AG08396 (cell line): ENCODE measurements around the gene SLC35G3.
A peak's percentile ranks its signal among the peaks of the same experiment; 100 is the strongest.
"Not testable (repeated sequence)": the region's sequence is repeated elsewhere in the genome, so short reads cannot be mapped to it uniquely, and the experiment has no call there.

ENCODE experiments used
- DNase-seq: peaks from one replicate; pipeline ENCODE4 v3.0.0; 2012; ENCODE audit warnings: low spot score, mixed read lengths

SLC35G3 gene

GRCh38 chr17:35194001-35194400 lies at the start of gene SLC35G3:
Gene SLC35G3, minus strand, starts transcription at chr17:35194393. Its CDS starts 86 bp downstream, at chr17:35194307.
- not testable (repeated sequence) for DNase-seq

DNA sequence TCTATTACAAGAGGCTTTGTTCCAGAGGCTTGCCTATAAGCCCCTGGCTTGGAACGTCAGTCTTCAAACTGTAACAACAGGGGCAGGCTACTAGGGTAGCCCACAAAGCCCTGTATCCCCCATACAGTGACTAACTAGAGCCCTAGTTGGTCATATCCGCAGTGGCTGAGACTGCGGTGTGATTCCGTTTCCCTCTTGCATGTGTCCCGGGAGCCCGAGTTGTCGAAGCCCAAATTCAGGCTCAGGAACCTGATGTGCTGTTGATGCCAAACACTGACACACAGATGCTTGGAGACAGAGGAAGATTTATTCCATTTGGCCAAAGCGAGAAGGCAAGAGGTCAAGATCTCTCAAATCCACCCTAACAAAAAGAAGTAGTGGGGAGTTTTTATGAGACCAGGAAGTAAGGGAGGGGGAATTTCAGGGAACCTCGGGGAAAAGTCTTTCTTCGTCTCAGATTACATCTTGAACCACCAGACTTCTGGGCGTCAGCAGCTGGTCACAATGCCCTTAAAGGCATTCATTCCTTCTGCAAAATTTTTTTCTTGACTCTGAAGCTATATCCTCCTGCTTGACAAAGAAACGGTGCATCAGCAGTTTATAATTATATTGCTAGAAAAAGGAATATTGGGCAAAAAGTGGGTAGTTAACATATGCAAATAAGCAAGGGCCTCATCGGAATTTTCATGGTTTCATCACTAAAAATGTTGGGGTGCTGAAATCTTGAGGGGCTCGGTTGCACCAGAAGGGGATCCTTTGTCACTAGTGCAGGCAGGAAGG lies 49.6 kb upstream of the SLC35G3 start:
- peak; percentile 30 for DNase-seq

GRCh38 chr17:35242805-35243560 lies 48.8 kb upstream of the SLC35G3 start, which contains the start of gene SLFN5:
Gene SLFN5, plus strand, starts transcription at chr17:35243072. Its CDS starts 15,619 bp downstream, at chr17:35258691.
- DNase-seq, result peak; percentile 95

- peak; percentile 53 for DNase-seq
Measured at GRCh38 chr17:35242158-35242804, 48.1 kb upstream of the SLC35G3 start.

GRCh38 chr17:35241520-35241919 lies 47.3 kb upstream of the SLC35G3 start:
- no peak for DNase-seq

DNA sequence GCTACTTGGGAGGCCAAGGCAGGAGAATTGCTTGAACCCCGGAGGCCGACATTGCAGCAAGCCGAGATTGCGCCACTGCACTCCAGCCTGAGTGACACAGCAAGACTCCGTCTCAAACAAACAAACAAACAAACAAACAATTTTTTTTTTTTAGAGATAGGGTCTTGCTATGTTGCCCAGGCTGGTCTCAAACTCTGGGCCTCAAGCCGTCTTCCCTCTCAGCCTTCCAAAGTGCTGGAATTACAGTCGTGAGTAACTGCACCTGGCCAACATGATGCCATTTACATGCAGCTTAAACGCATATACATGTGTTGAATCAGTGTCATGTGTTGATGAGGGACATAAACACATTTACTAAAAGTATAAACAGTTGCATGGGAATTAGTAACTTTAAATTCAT lies 46.7 kb upstream of the SLC35G3 start:
- DNase-seq, result no peak

GRCh38 chr17:35239823-35240222 lies 45.6 kb upstream of the SLC35G3 start:
- DNase-seq, result no peak

- peak; percentile 62 for DNase-seq
Measured at GRCh38 chr17:35238821-35239220, 44.6 kb upstream of the SLC35G3 start.

DNA sequence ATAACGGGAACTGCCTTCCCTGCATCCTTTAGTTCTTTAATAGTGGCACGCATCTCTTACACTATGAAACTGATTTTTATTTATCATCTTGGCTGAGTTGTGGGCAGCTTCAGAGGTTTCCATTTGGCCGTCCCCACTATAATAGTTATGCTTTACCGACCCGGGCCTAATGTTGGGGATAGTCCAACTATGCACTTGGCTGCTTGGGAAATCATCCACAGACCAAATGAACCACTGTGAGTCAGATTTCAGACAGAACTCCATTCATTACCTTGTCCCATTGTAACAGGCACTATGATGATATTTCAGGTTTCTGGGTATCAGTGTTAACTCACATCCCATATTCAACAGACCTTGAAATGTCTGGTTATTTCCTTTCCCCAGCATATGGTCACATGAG lies 42.6 kb upstream of the SLC35G3 start:
- no peak for DNase-seq

GRCh38 chr17:35235917-35236316 lies 41.7 kb upstream of the SLC35G3 start:
- DNase-seq, result no peak

GRCh38 chr17:35235289-35235688 lies 41.1 kb upstream of the SLC35G3 start:
- DNase-seq, result no peak

GRCh38 chr17:35234315-35234714 lies 40.1 kb upstream of the SLC35G3 start:
- DNase-seq, result not testable (repeated sequence)

DNA sequence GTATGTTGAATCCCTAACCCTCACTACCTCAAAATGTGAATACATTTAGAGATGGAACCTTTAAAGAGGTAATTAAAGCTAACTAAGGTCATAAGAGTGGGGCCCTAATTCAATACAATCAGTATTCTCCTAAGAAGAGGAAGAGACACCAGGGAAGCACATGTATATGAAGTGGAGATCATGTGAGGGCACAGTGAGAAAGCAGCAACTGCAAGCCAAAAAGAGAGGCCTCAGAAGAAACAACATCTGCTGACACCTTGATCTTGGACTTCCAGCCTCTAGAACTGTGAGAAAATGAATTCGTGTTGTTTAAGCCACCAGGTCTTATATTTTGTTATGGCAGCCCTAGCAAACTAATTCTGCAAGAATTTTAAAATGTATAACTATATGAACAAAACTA lies 35.4 kb upstream of the SLC35G3 start:
- DNase-seq, result no peak

GRCh38 chr17:35227546-35227945 lies 33.4 kb upstream of the SLC35G3 start:
- no peak for DNase-seq

- DNase-seq, result no peak
Measured at GRCh38 chr17:35224436-35224835, 30.2 kb upstream of the SLC35G3 start.

DNA sequence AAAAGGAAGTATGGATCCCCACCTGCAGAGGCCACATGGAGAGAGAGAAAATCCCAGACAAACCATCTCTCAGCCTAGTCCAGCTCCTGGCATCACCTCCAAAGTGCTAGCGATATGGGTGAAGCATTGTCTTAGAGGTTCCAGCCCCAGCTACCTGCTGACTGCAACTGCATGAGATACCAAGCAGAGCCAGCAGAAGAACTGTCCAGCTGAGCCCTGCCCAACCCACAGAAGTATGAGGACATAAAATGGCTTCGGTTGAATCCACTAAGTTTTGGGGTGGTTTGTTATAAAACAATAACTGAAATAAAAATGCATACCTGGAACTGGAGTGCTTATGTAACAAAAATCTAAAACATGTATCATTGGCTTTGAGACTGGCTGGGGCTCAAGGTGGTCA lies 28.3 kb upstream of the SLC35G3 start:
- no peak for DNase-seq

GRCh38 chr17:35218915-35219314 lies 24.7 kb upstream of the SLC35G3 start:
- DNase-seq, result no peak

DNA sequence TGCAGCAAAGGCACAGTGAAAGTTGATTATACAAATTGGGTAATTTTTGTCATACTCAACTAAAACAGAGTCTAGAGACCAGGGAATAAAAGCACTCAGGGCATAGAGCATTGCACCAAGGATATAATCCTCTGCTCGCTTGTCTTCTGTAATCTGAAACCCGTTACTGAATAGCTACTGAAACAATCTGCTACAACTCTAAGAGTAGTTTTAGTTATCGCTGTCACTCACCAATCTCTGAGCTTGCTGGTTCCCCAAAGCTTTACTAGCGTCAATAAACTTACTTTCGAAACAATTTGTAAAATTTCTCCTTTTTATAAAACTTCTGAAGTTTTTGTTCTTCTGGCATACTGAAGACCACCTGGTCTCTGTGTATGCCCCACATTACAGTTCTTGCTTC lies 22.9 kb upstream of the SLC35G3 start:
- DNase-seq, result no peak

- no peak for DNase-seq
Measured at GRCh38 chr17:35214631-35215273, 20.6 kb upstream of the SLC35G3 start.

- no peak for DNase-seq
Measured at GRCh38 chr17:35214192-35214591, 20.0 kb upstream of the SLC35G3 start.

- no peak for DNase-seq
Measured at GRCh38 chr17:35213412-35213940, 19.3 kb upstream of the SLC35G3 start.

- no peak for DNase-seq
Measured at GRCh38 chr17:35212668-35213067, 18.5 kb upstream of the SLC35G3 start.
